ENCODE results near the gene CCL26. TPM values are rescaled to one million over a fixed set of nuclear protein-coding genes. Genes with fewer than 3 reads are reported as not detected.

CCL26 gene
- total and polyA plus RNA-seq, 2 of the 13 experiments (the other 11 are each of a cell fraction or from before 2014, with no cell fraction given) = 0.16 TPM; not detected in 1

GRCh38 chr7:75727881-75728593 is 44.0 kb downstream of the CCL26 start (continued):
- no peak for TF ChIP-seq HMGXB3 (CRISPR knock-in tag; IDR thresholded peaks at IDR 0.05; ENCODE audit: borderline replicate concordance)
- TF ChIP-seq SOX13 (IDR thresholded peaks at IDR 0.05) = no peak
- TF ChIP-seq SOX13 (CRISPR knock-in tag; conservative IDR thresholded peaks at IDR 0.05 in 1 of 2, IDR thresholded peaks at IDR 0.05 in 1 of 2) = peak in 1 of 2 experiments; percentile 73; a peak in 2 of 4 replicates
- peak; percentile 58 for TF ChIP-seq RARA (CRISPR knock-in tag; IDR thresholded peaks at IDR 0.05)
- 0 out of 2 replicates have a peak, but pooled peaks have one; percentile 43 for TF ChIP-seq PPARG (CRISPR knock-in tag; conservative IDR thresholded peaks at IDR 0.05)
- no peak for TF ChIP-seq ZNF414 (CRISPR knock-in tag; IDR thresholded peaks at IDR 0.05)
- no peak for TF ChIP-seq IRF9 (CRISPR knock-in tag; IDR thresholded peaks at IDR 0.05; ENCODE audit: borderline replicate concordance)
- no peak for TF ChIP-seq ZHX2 (IDR thresholded peaks at IDR 0.05; ENCODE audit: low read depth)
- TF ChIP-seq ZHX2 (CRISPR knock-in tag; IDR thresholded peaks at IDR 0.05; ENCODE audit: borderline replicate concordance) = no peak
- no peak for TF ChIP-seq ZNF264 (CRISPR knock-in tag; IDR thresholded peaks at IDR 0.05)
- no peak for TF ChIP-seq FIP1L1 (IDR thresholded peaks at IDR 0.05; ENCODE audit: borderline replicate concordance, insufficient read depth, low read depth, low read length)

Measured in HepG2 (cell line).